A549 (cell line): ENCODE data around the gene USP25.

ENCODE experiments used
- CTCF ChIP-seq: fragments of >200 bp; sonication (Bioruptor Twin); formaldehyde crosslinking; IDR thresholded peaks from 3 replicates; pipeline ENCODE4 v1.5.1; 2016
- EHMT2 ChIP-seq: fragments of 200-600 bp; sonication (generic); IDR thresholded peaks from 2 replicates; pipeline ENCODE4 v1.6.1; 2016; ENCODE audit warnings: antibody characterized with exemption, low read depth, mild to moderate bottlenecking, moderate library complexity
- HEYL ChIP-seq: fragments of 250-450 bp; sonication (Bioruptor Pico); IDR thresholded peaks from 2 replicates; pipeline ENCODE4 v1.8.0; 2021; ENCODE audit warnings: mild to moderate bottlenecking, moderate library complexity
- HOXB13 ChIP-seq: fragments of 250-450 bp; sonication (Bioruptor Pico); IDR thresholded peaks from 2 replicates; pipeline ENCODE4 v1.5.0; 2020; ENCODE audit warnings: low read depth, mild to moderate bottlenecking, moderate library complexity
- POLR2A ChIP-seq: IDR thresholded peaks from 2 replicates; pipeline ENCODE4 v1.6.1; 2012; ENCODE audit warnings: mild to moderate bottlenecking, low read length

GRCh38 chr21:15768045-15768601, 38.3 kb downstream of the USP25 start:
- TF ChIP-seq CTCF = no peak
- no peak for TF ChIP-seq POLR2A
- no peak for TF ChIP-seq HOXB13 (CRISPR knock-in tag)
- TF ChIP-seq EHMT2 = no peak
- TF ChIP-seq HEYL (CRISPR knock-in tag) = no peak
